ENCODE results near the gene STX16. TPM values are rescaled to one million over a fixed set of nuclear protein-coding genes. Genes with fewer than 3 reads are reported as not detected.

Gene STX16
- total and polyA plus RNA-seq, 2 donors (not counting 1 experiment from before 2014, with no cell fraction given) = 110 to 117 TPM

DNA sequence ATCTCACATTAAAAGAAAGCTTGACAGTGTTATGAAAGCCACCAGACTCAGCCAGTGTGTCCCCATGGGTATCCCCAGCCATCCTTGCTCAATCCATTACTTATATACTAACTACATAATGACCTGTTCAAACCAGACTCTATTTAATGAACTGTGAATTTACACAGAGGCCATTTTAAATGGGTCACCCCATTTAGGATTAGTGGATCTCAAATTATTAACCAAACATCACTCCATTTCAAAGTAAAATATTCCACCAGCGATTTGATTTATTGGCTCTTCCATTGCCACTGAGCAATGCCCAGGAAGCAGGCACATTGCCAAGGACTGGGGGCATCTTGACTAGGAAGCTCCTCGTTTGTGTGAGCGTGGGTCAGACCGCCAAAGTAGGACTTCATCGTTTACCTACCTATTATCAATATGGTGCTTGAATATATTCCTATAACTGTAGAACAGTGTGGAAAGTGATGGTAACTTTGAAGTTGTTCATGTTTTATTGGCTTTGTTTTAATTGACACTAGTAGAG is 26.1 kb downstream of the STX16 start:
- Histone ChIP-seq H3K9me3 (ENCODE audit: control extremely low read depth in 1 of 3, control insufficient read depth in 2 of 3, insufficient read depth in 1 of 3, low read length in 2 of 3) (no peaks in the 10 kb centered on the region), H4K20me1 (ENCODE audit: control insufficient read depth, insufficient read depth, low read length, poor library complexity, severe bottlenecking) (peaks cover 38% of the 10 kb centered on the region), H3K27me3 (replicated peaks in 1 of 4; ENCODE audit: control extremely low read depth in 1 of 4, control insufficient read depth in 3 of 4, insufficient read depth in 4 of 4, low read length in 3 of 4) (no peaks in the 10 kb centered on the region), H3K36me3 (replicated peaks in 1 of 2; ENCODE audit: control extremely low read depth in 1 of 2, control insufficient read depth in 1 of 2, extremely low read depth in 1 of 2, insufficient read depth in 2 of 2, low read length in 1 of 2) (peaks cover 0 to 70% of the 10 kb centered on the region in 2 experiments), H3K4me1 (ENCODE audit: control insufficient read depth in 2 of 2, insufficient read depth in 2 of 2, low read length in 2 of 2) (no peaks in the 10 kb centered on the region), H3K4me2 (replicated peaks; ENCODE audit: low read depth, low read length, poor library complexity, severe bottlenecking) (no peak overlapping the region), H3K9ac (ENCODE audit: low read length) (no peak overlapping the region), H3K4me3 (ENCODE audit: control extremely low read depth in 1 of 5, extremely low read depth in 1 of 5, insufficient read depth in 1 of 5, low read depth in 2 of 5, low read length in 4 of 5) (no peak overlapping the region), H3K27ac (ENCODE audit: low read length in 2 of 2) (no peak overlapping the region), H3K79me2 (ENCODE audit: control insufficient read depth, insufficient read depth, low read length) (no peaks in the 10 kb centered on the region), H2AFZ (ENCODE audit: insufficient read depth, low read depth, low read length, poor library complexity, severe bottlenecking) (no peak overlapping the region)
- Mint-ChIP-seq H3K4me1 (no peaks in the 10 kb centered on the region), H3K4me3 (no peak overlapping the region), H3K9me3 (ENCODE audit: insufficient read depth) (no peaks in the 10 kb centered on the region), H3K27ac (no peak overlapping the region), H3K27me3 (no peaks in the 10 kb centered on the region)
- ChIA-PET POLR2A (no interaction called here), CTCF (interaction anchor here (1.2 kb wide), 1 partner anchor 14 kb away, joined by 3 read pairs; no protein-coding TSS in a partner anchor)
- WGBS (ENCODE audit: insufficient coverage) = 100% methylated on average over 1 of the region's 5 CpGs
- intact Hi-C loops (cut with micrococcal nuclease) = no loop called here
- no peak for ATAC-seq (ENCODE audit: low read depth)
- no peak for TF ChIP-seq EZH2 (IDR thresholded peaks at IDR 0.05; ENCODE audit: borderline replicate concordance, insufficient read depth, low read depth, low read length, poor library complexity, severe bottlenecking)
- TF ChIP-seq, protein P1, sequence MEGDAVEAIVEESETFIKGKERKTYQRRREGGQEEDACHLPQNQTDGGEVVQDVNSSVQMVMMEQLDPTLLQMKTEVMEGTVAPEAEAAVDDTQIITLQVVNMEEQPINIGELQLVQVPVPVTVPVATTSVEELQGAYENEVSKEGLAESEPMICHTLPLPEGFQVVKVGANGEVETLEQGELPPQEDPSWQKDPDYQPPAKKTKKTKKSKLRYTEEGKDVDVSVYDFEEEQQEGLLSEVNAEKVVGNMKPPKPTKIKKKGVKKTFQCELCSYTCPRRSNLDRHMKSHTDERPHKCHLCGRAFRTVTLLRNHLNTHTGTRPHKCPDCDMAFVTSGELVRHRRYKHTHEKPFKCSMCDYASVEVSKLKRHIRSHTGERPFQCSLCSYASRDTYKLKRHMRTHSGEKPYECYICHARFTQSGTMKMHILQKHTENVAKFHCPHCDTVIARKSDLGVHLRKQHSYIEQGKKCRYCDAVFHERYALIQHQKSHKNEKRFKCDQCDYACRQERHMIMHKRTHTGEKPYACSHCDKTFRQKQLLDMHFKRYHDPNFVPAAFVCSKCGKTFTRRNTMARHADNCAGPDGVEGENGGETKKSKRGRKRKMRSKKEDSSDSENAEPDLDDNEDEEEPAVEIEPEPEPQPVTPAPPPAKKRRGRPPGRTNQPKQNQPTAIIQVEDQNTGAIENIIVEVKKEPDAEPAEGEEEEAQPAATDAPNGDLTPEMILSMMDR (IDR thresholded peaks at IDR 0.05) = no peak
- DNase-seq = no peak

DNA sequence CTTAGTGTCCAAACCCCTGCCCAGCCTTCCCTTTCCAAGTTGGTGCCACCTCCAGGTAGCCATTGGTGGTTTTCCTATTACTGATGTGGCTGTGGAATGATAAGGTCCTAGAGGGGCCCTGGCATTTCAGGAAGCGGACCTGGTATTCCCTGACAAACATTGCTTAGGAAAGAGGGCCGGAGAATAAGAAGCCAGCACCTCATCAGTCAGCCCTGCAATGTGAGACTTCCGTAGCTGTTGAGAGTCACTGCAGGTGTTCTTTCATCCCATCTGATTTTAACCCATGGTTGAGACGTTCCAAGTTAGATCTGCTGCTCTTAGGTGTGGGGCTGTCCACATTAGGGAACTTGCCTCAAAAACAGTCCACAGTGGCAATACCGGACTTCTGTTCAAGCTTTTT is 26.7 kb downstream of the STX16 start:
- no peak for DNase-seq
- no peak for TF ChIP-seq EZH2 (IDR thresholded peaks at IDR 0.05; ENCODE audit: borderline replicate concordance, insufficient read depth, low read depth, low read length, poor library complexity, severe bottlenecking)
- Mint-ChIP-seq H3K4me1 (no peaks in the 10 kb centered on the region), H3K9me3 (ENCODE audit: insufficient read depth) (no peaks in the 10 kb centered on the region), H3K4me3 (no peak overlapping the region), H3K27me3 (no peaks in the 10 kb centered on the region), H3K27ac (no peak overlapping the region)
- no peaks in the 10 kb centered on the region for H3K27me3 ChIP-seq (replicated peaks in 1 of 4; ENCODE audit: control extremely low read depth in 1 of 4, control insufficient read depth in 3 of 4, insufficient read depth in 4 of 4, low read length in 3 of 4)
- H3K79me2 ChIP-seq (ENCODE audit: control insufficient read depth, insufficient read depth, low read length) = no peaks in the 10 kb centered on the region
- H3K9me3 ChIP-seq (ENCODE audit: control extremely low read depth in 1 of 3, control insufficient read depth in 2 of 3, insufficient read depth in 1 of 3, low read length in 2 of 3) = no peaks in the 10 kb centered on the region
- H3K4me1 ChIP-seq (ENCODE audit: control insufficient read depth in 2 of 2, insufficient read depth in 2 of 2, low read length in 2 of 2) = no peaks in the 10 kb centered on the region
- H3K4me3 ChIP-seq (ENCODE audit: control extremely low read depth in 1 of 5, extremely low read depth in 1 of 5, insufficient read depth in 1 of 5, low read depth in 2 of 5, low read length in 4 of 5) = no peak overlapping the region
- peaks cover 33% of the 10 kb centered on the region for H4K20me1 ChIP-seq (ENCODE audit: control insufficient read depth, insufficient read depth, low read length, poor library complexity, severe bottlenecking)
- intact Hi-C loops (cut with micrococcal nuclease) = no loop called here
- no peak overlapping the region for H3K9ac ChIP-seq (ENCODE audit: low read length)
- no peak overlapping the region for H2AFZ ChIP-seq (ENCODE audit: insufficient read depth, low read depth, low read length, poor library complexity, severe bottlenecking)
- 95% methylated on average over 4 of the region's 5 CpGs for WGBS (ENCODE audit: insufficient coverage)
- no peak for ATAC-seq (ENCODE audit: low read depth)
- ChIA-PET POLR2A (no interaction called here), CTCF (no interaction called here)
- peaks cover 0 to 67% of the 10 kb centered on the region in 2 experiments for H3K36me3 ChIP-seq (replicated peaks in 1 of 2; ENCODE audit: control extremely low read depth in 1 of 2, control insufficient read depth in 1 of 2, extremely low read depth in 1 of 2, insufficient read depth in 2 of 2, low read length in 1 of 2)
- no peak overlapping the region for H3K4me2 ChIP-seq (replicated peaks; ENCODE audit: low read depth, low read length, poor library complexity, severe bottlenecking)
- no peak overlapping the region for H3K27ac ChIP-seq (ENCODE audit: low read length in 2 of 2)

All from B cell (primary cell).